OCI-LY3 (cell line): ENCODE data around the gene MADCAM1.
A peak's percentile ranks its signal among the peaks of the same experiment; 100 is the strongest.

Source experiments
- H2AFZ ChIP-seq: fragments of 200-600, 300-600 bp; shearing (Covaris generic); 2 replicates; pipeline ENCODE4 v1.6.0; 2014; ENCODE audit warnings: antibody characterized with exemption, low read depth, low read length
- H3K27ac ChIP-seq: fragments of 200-600, 300-600 bp; sonication (generic); 2 replicates; pipeline ENCODE4 v1.5.1; 2014; ENCODE audit warnings: mild to moderate bottlenecking, low read length, moderate library complexity, mixed read lengths
- H3K27me3 ChIP-seq: fragments of 200-600, 300-600 bp; sonication (generic); 2 replicates; pipeline ENCODE4 v1.6.1; 2014; ENCODE audit warnings: low read depth, low read length, mixed read lengths
- H3K36me3 ChIP-seq: fragments of 200-600, 300-600 bp; sonication (generic); replicated peaks from 2 replicates; pipeline ENCODE3; 2014; ENCODE audit warnings: low read depth, low read length, mixed read lengths
- H3K4me1 ChIP-seq: fragments of 300-600, 200-600 bp; sonication (generic); 2 replicates; pipeline ENCODE4 v1.6.1; 2014; ENCODE audit warnings: low read length, mixed read lengths
- H3K4me2 ChIP-seq: fragments of 200-600, 300-600 bp; sonication (generic); 2 replicates; pipeline ENCODE4 v1.6.1; 2014; ENCODE audit warnings: low read length, mixed read lengths
- H3K4me3 ChIP-seq: fragments of 300-600, 200-600 bp; sonication (generic); 2 replicates; pipeline ENCODE4 v1.5.1; 2014; ENCODE audit warnings: antibody characterized with exemption, mild to moderate bottlenecking, low read length, moderate library complexity
- H3K79me2 ChIP-seq: fragments of 300-600, 200-600 bp; shearing (Covaris generic); 2 replicates; pipeline ENCODE4 v1.6.1; 2014; ENCODE audit warnings: mild to moderate bottlenecking, low read length, mixed read lengths
- H3K9ac ChIP-seq: fragments of 300-600, 200-600 bp; shearing (Covaris generic); 2 replicates; pipeline ENCODE4 v1.6.0; 2014; ENCODE audit warnings: mild to moderate bottlenecking, low read length, moderate library complexity
- H3K9me3 ChIP-seq: fragments of 200-600, 300-600 bp; shearing (Covaris generic); 2 replicates; pipeline ENCODE4 v1.6.1; 2014; ENCODE audit warnings: low read length, mixed read lengths; ENCODE audit not compliant: insufficient read depth
- H4K20me1 ChIP-seq: fragments of 200-600, 300-600 bp; sonication (generic); 2 replicates; pipeline ENCODE4 v1.6.1; 2016; ENCODE audit warnings: low read length, mixed read lengths; ENCODE audit not compliant: insufficient read depth
- EZH2phosphoT487 ChIP-seq: fragments of 200-600 bp; shearing (Covaris generic); IDR thresholded peaks from 2 replicates; pipeline ENCODE4 v1.6.1; 2018; ENCODE audit warnings: antibody characterized with exemption, mixed run types, low read depth
- TF ChIP-seq, protein P1 (sequence below): fragments of 200-600, 300-600 bp; sonication (generic); IDR thresholded peaks from 2 replicates; pipeline ENCODE4 v1.5.1; 2014; ENCODE audit warnings: antibody characterized with exemption, low read length, low read depth

Gene MADCAM1

GRCh38 chr19:532561-533363 lies 36.5 kb downstream of the MADCAM1 start:
- peaks cover 21% of the 10 kb centered on the region for H4K20me1 ChIP-seq
- no peaks in the 10 kb centered on the region for H3K9me3 ChIP-seq
- peak overlapping the region; percentile 42; the same call in 1 of the 2 replicates for H3K27ac ChIP-seq
- no peak overlapping the region for H2AFZ ChIP-seq
- no peaks in the 10 kb centered on the region for H3K27me3 ChIP-seq
- no peak for TF ChIP-seq EZH2phosphoT487
- TF ChIP-seq, protein P1, sequence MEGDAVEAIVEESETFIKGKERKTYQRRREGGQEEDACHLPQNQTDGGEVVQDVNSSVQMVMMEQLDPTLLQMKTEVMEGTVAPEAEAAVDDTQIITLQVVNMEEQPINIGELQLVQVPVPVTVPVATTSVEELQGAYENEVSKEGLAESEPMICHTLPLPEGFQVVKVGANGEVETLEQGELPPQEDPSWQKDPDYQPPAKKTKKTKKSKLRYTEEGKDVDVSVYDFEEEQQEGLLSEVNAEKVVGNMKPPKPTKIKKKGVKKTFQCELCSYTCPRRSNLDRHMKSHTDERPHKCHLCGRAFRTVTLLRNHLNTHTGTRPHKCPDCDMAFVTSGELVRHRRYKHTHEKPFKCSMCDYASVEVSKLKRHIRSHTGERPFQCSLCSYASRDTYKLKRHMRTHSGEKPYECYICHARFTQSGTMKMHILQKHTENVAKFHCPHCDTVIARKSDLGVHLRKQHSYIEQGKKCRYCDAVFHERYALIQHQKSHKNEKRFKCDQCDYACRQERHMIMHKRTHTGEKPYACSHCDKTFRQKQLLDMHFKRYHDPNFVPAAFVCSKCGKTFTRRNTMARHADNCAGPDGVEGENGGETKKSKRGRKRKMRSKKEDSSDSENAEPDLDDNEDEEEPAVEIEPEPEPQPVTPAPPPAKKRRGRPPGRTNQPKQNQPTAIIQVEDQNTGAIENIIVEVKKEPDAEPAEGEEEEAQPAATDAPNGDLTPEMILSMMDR: peak; percentile 64
- peaks cover 11% of the 10 kb centered on the region for H3K4me1 ChIP-seq
- H3K79me2 ChIP-seq: peaks cover 41% of the 10 kb centered on the region
- H3K4me3 ChIP-seq: peak overlapping the region; percentile 93
- peak overlapping the region; percentile 69 for H3K4me2 ChIP-seq
- peaks cover 11% of the 10 kb centered on the region for H3K36me3 ChIP-seq
- peak overlapping the region; percentile 87 for H3K9ac ChIP-seq

GRCh38 chr19:533364-534058 lies 37.2 kb downstream of the MADCAM1 start:
- Histone ChIP-seq H3K9ac (peak overlapping the region; percentile 87; the same call in 1 of the 2 replicates), H3K4me1 (peaks cover 11% of the 10 kb centered on the region), H3K36me3 (peaks cover 14% of the 10 kb centered on the region), H3K27me3 (no peaks in the 10 kb centered on the region), H3K79me2 (peaks cover 41% of the 10 kb centered on the region), H3K9me3 (no peaks in the 10 kb centered on the region), H3K4me2 (peak overlapping the region; percentile 69), H2AFZ (no peak overlapping the region), H3K27ac (no peak overlapping the region), H4K20me1 (peaks cover 21% of the 10 kb centered on the region), H3K4me3 (peak overlapping the region; percentile 93)
- TF ChIP-seq, protein P1: no peak
- no peak for TF ChIP-seq EZH2phosphoT487

DNA sequence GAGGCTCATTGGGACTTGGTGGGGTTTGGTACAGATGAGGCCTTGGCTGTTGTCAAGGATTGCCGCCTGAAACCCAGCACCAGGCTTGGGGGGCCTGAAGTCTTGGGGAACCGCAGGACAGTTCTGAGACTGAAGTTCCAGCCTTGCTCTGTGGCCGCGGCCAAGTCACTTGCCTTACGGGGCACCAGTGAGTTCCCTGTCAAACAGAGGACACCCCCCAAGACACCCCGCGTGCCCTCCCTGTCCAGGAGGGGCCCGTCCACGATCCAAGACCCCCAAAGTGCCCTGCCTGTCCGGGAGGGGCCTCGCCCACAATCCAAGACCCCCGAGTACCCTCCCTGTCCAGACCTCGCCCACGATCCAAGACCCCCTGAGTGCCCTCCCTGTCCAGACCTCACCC lies 37.8 kb downstream of the MADCAM1 start:
- Histone ChIP-seq H2AFZ (no peak overlapping the region), H4K20me1 (peaks cover 21% of the 10 kb centered on the region), H3K9me3 (no peaks in the 10 kb centered on the region), H3K36me3 (peaks cover 17% of the 10 kb centered on the region), H3K79me2 (peaks cover 41% of the 10 kb centered on the region), H3K4me2 (0 out of 2 replicates have a peak overlapping the region, but pooled peaks have one; percentile 69), H3K27me3 (no peaks in the 10 kb centered on the region), H3K4me1 (peaks cover 11% of the 10 kb centered on the region), H3K4me3 (no peak overlapping the region), H3K9ac (no peak overlapping the region), H3K27ac (no peak overlapping the region)
- TF ChIP-seq, protein P1: no peak
- no peak for TF ChIP-seq EZH2phosphoT487
